Panc1 (cell line): Measurements from ENCODE around the gene GTPBP8. TPM values are rescaled to one million over a fixed set of nuclear protein-coding genes. Genes with fewer than 3 reads are reported as not detected.

Experiments
- ATAC-seq: fragments of 200-7000 bp; cut with Tn5 transposase; 2 replicates; pipeline ENCODE4 v1.9.1; 2020; ENCODE audit warnings: mild to moderate bottlenecking, moderate library complexity
- BruUV-seq: library from RNA; stranded (reverse); fragments of 400-500 nt; replicated peaks from 2 replicates; lab custom pipeline; 2021; lab: Mats Ljungman, UMichigan
- CTCF ChIA-PET: fragments of 300-600 bp; sonication (Branson Sonifier 250); formaldehyde crosslinking; loops from one replicate; lab custom pipeline; 2022; ENCODE audit warnings: antibody characterized with exemption; lab: Charles Lee
- POLR2A ChIA-PET: fragments of 300-600 bp; sonication (Branson Sonifier 250); formaldehyde crosslinking; loops from one replicate; lab custom pipeline; 2022; ENCODE audit warnings: antibody characterized with exemption; lab: Charles Lee
- DNase-seq: peaks from one replicate; pipeline ENCODE4 v3.0.0-alpha.2; 2010; ENCODE audit warnings: low read depth, low spot score
- H3K27ac ChIP-seq: 2 replicates; pipeline ENCODE4 v1.5.1; 2011; ENCODE audit warnings: mild to moderate bottlenecking, low read length, inconsistent platforms
- H3K27me3 ChIP-seq: fragments of 200-500 bp; sonication (Bioruptor generic); 2 replicates; pipeline ENCODE4 v1.6.0; 2014; ENCODE audit warnings: low read length, inconsistent platforms; ENCODE audit not compliant: control insufficient read depth, insufficient read depth
- H3K36me3 ChIP-seq: fragments of 200-500 bp; sonication (Bioruptor generic); 2 replicates; pipeline ENCODE4 v1.5.1; 2014; ENCODE audit warnings: inconsistent platforms, mild to moderate bottlenecking, low read length, moderate library complexity; ENCODE audit not compliant: control insufficient read depth, insufficient read depth
- H3K4me1 ChIP-seq: 2 replicates; pipeline ENCODE4 v1.5.1; 2011; ENCODE audit warnings: inconsistent platforms, mild to moderate bottlenecking, low read length, moderate library complexity; ENCODE audit not compliant: control insufficient read depth, insufficient read depth
- H3K4me3 ChIP-seq, 2 experiments: 2 replicates each; pipeline ENCODE4 v1.5.1; 2011 to 2012; ENCODE audit warnings: low read depth in 2 of 2, low read length in 2 of 2, mild to moderate bottlenecking in 2 of 2, inconsistent platforms in 1 of 2, moderate library complexity in 1 of 2
- H3K9me3 ChIP-seq: fragments of 200-500 bp; sonication (Bioruptor generic); 2 replicates; pipeline ENCODE4 v1.5.1; 2014; ENCODE audit warnings: low read depth, mild to moderate bottlenecking, inconsistent platforms, low read length, moderate library complexity; ENCODE audit not compliant: control insufficient read depth, insufficient read depth
- CTCF ChIP-seq: fragments of 450-650 bp; IDR thresholded peaks from 2 replicates; pipeline ENCODE4 v1.5.1; 2017; ENCODE audit warnings: mild to moderate bottlenecking
- POLR2AphosphoS5 ChIP-seq: IDR thresholded peaks from 2 replicates; pipeline ENCODE4 v1.6.1; 2012; ENCODE audit warnings: mild to moderate bottlenecking, low read depth, low read length, moderate library complexity
- REST ChIP-seq, 2 experiments: IDR thresholded peaks; 2 replicates each; pipeline ENCODE4 v1.6.1; 2011 to 2012; ENCODE audit warnings: low read depth in 2 of 2, control low read depth in 1 of 2, low read length in 1 of 2, mild to moderate bottlenecking in 1 of 2, moderate library complexity in 1 of 2; ENCODE audit not compliant: insufficient read depth in 1 of 2
- SIN3A ChIP-seq: IDR thresholded peaks from 2 replicates; pipeline ENCODE4 v1.6.1; 2012; ENCODE audit warnings: low read depth, mild to moderate bottlenecking, low read length, moderate library complexity, borderline replicate concordance; ENCODE audit not compliant: insufficient read depth
- TCF7L2 ChIP-seq: IDR thresholded peaks from 2 replicates; pipeline ENCODE4 v1.6.1; 2011; ENCODE audit warnings: mild to moderate bottlenecking, low read depth, low read length, inconsistent platforms
- in situ Hi-C: cut with HindIII; loops from 2 replicates; pipeline ENCODE4 v1.10.0; 2016; ENCODE audit warnings: low sequenced_read_pairs, low pct_unique_long_range_greater_than_20kb
- intact Hi-C: fragments of 100-400 bp; cut with micrococcal nuclease; formaldehyde crosslinking; loops from one replicate; pipeline ENCODE4 v1.10.0; 2022; ENCODE audit not compliant: unreplicated experiment
- total RNA-seq: library from RNA; stranded (reverse); gene quantifications from one replicate; pipeline ENCODE4 v1.2.1, GENCODE V29; 2021; ENCODE audit not compliant: unreplicated experiment

GTPBP8 gene
- total RNA-seq, 1 experiment from 2014 or later = 16.3 TPM

- H3K36me3 ChIP-seq = no peaks in the 10 kb centered on the region
- no peak overlapping the region for H3K4me3 ChIP-seq
- ATAC-seq (no peak), DNase-seq (no peak)
- H3K27ac ChIP-seq = no peak overlapping the region
- no peaks in the 10 kb centered on the region for H3K4me1 ChIP-seq
- TF ChIP-seq POLR2AphosphoS5 (no peak), CTCF (no peak), TCF7L2 (no peak), REST (IDR thresholded peaks at IDR 0.05; ENCODE audit: insufficient read depth in 1 of 2, low read depth in 2 of 2, low read length in 1 of 2) (no peak), SIN3A (no peak)
- ChIA-PET POLR2A (no interaction called here), CTCF (no interaction called here)
- intact Hi-C loops = no loop called here
- H3K27me3 ChIP-seq = peaks cover 5% of the 10 kb centered on the region; the same call in 1 of the 2 replicates
- in situ Hi-C loops = no loop called here
- H3K9me3 ChIP-seq = no peaks in the 10 kb centered on the region
- no TSS peak for BruUV-seq
Observed at GRCh38 chr3:112967425-112967824, 23.4 kb upstream of the GTPBP8 start.

GRCh38 chr3:112967828-112968227 is 23.0 kb upstream of the GTPBP8 start:
- POLR2A ChIA-PET = no interaction called here
- H3K27ac ChIP-seq = no peak overlapping the region
- no peak for TF ChIP-seq POLR2AphosphoS5
- no peak for TF ChIP-seq REST (IDR thresholded peaks at IDR 0.05; ENCODE audit: insufficient read depth in 1 of 2, low read depth in 2 of 2, low read length in 1 of 2)
- TF ChIP-seq TCF7L2 = no peak
- no peak for TF ChIP-seq CTCF
- TF ChIP-seq SIN3A = no peak
- H3K27me3 ChIP-seq = peaks cover 5% of the 10 kb centered on the region; the same call in 1 of the 2 replicates
- H3K4me1 ChIP-seq = no peaks in the 10 kb centered on the region
- no peaks in the 10 kb centered on the region for H3K9me3 ChIP-seq
- in situ Hi-C loops (no loop called here), intact Hi-C loops (no loop called here)
- no TSS peak for BruUV-seq
- DNase-seq (no peak), ATAC-seq (no peak)
- CTCF ChIA-PET = no interaction called here
- no peaks in the 10 kb centered on the region for H3K36me3 ChIP-seq
- no peak overlapping the region for H3K4me3 ChIP-seq
